Ascending aorta (tissue), 2 donors: ENCODE results near the gene HLA-DRB5. TPM values are rescaled to one million over a fixed set of nuclear protein-coding genes. Genes with fewer than 3 reads are reported as not detected.
A peak's percentile ranks its signal among the peaks of the same experiment; 100 is the strongest.
"Not testable (repeated sequence)": the region's sequence is repeated elsewhere in the genome, so short reads cannot be mapped to it uniquely, and the experiment has no call there.

Source experiments
- DNase-seq, 2 donors: peaks; one replicate each; pipeline ENCODE4 v3.0.0-alpha.2; 2019; ENCODE audit warnings: low spot score in 2 of 2
- H3K27ac ChIP-seq, 2 donors: fragments of 200-600 bp; sonication (generic); one replicate each; pipeline ENCODE4 v1.5.1; 2016 to 2017; ENCODE audit warnings: mild to moderate bottlenecking in 1 of 2
- H3K27me3 ChIP-seq: fragments of 200-600 bp; sonication (generic); one replicate; pipeline ENCODE4 v1.5.1; 2017
- H3K36me3 ChIP-seq, 2 donors: fragments of 200-600 bp; sonication (generic); one replicate each; pipeline ENCODE4 v1.5.1; 2016
- H3K4me1 ChIP-seq, 2 donors: fragments of 200-600 bp; sonication (generic); one replicate each; pipeline ENCODE4 v1.5.1; 2016 to 2017; ENCODE audit warnings: mild to moderate bottlenecking in 1 of 2
- H3K4me3 ChIP-seq, 2 donors: fragments of 200-600 bp; sonication (generic); one replicate each; pipeline ENCODE4 v1.5.1; 2016 to 2017; ENCODE audit warnings: mild to moderate bottlenecking in 1 of 2
- H3K9me3 ChIP-seq, 2 donors: fragments of 200-600 bp; sonication (generic); one replicate each; pipeline ENCODE4 v1.5.1; 2016
- CTCF ChIP-seq, 3 experiments: fragments of 200-600 bp in 2 of 3; fragments of 450-650 bp in 1 of 3; sonication (generic) in 2 of 3; IDR thresholded peaks; one replicate each; pipeline ENCODE4 v1.5.1; 2016 to 2019; ENCODE audit warnings: antibody characterized with exemption in 3 of 3, mild to moderate bottlenecking in 1 of 3, moderate library complexity in 1 of 3
- intact Hi-C: fragments of 100-400 bp; cut with DNase I; formaldehyde crosslinking; loops from one replicate; pipeline ENCODE4 v1.15.1; 2023
- total RNA-seq: library from RNA; depleted of rRNA; stranded (reverse); fragments of >200 nt; gene quantifications from one replicate; pipeline ENCODE4 v1.1.0, GENCODE V29; 2016

HLA-DRB5 gene
- 19.9 TPM for total RNA-seq

GRCh38 chr6:32529697-32530430, at the start of gene HLA-DRB5:
HLA-DRB5 (minus strand) TSS chr6:32530287; CDS start chr6:32530224, 63 bp downstream.
- TF ChIP-seq CTCF (IDR thresholded peaks at IDR 0.05), result no peak
- intact Hi-C loops, result loop anchor here (5.0 to 10.0 kb wide), 2 partner anchors 45 to 57 kb away; partner anchors contain the start of gene HLA-DRB1
- Histone ChIP-seq H3K9me3 (no peaks in the 10 kb centered on the region), H3K36me3 (no peaks in the 10 kb centered on the region), H3K4me3 (peak within 1 kb of the TSS in 1 of 2 donors; percentile 10), H3K27me3 (no peaks in the 10 kb centered on the region), H3K4me1 (no peaks in the 10 kb centered on the region), H3K27ac (no peak within 1 kb of the TSS)
- peak in 1 of 2 donors; percentile 55 for DNase-seq

- Histone ChIP-seq H3K4me1 (no peaks in the 10 kb centered on the region), H3K27ac (no peak overlapping the region), H3K4me3 (no peak overlapping the region), H3K36me3 (no peaks in the 10 kb centered on the region), H3K9me3 (no peaks in the 10 kb centered on the region), H3K27me3 (no peaks in the 10 kb centered on the region)
- intact Hi-C loops, result no loop called here
- no peak for DNase-seq
- TF ChIP-seq CTCF (IDR thresholded peaks at IDR 0.05), result no peak
These were observed 48.9 kb upstream of the HLA-DRB5 start for GRCh38 chr6:32578962-32579361.

GRCh38 chr6:32577493-32577892, 47.4 kb upstream of the HLA-DRB5 start:
- H3K4me1 ChIP-seq, H3K27ac ChIP-seq, H3K9me3 ChIP-seq, DNase-seq, H3K27me3 ChIP-seq, H3K4me3 ChIP-seq, intact Hi-C loops, H3K36me3 ChIP-seq: not testable (repeated sequence)

GRCh38 chr6:32576250-32576649, 46.2 kb upstream of the HLA-DRB5 start:
- TF ChIP-seq CTCF (IDR thresholded peaks at IDR 0.05), result no peak
- intact Hi-C loops, result no loop called here
- Histone ChIP-seq H3K9me3 (no peaks in the 10 kb centered on the region), H3K4me3 (no peak overlapping the region), H3K4me1 (no peaks in the 10 kb centered on the region), H3K27ac (no peak overlapping the region), H3K36me3 (no peaks in the 10 kb centered on the region), H3K27me3 (no peaks in the 10 kb centered on the region)
- DNase-seq, result no peak

GRCh38 chr6:32570363-32570905, 40.3 kb upstream of the HLA-DRB5 start:
- DNase-seq, result no peak
- no peaks in the 10 kb centered on the region for H3K27me3 ChIP-seq
- H3K4me1 ChIP-seq, result no peaks in the 10 kb centered on the region
- no peaks in the 10 kb centered on the region for H3K9me3 ChIP-seq
- no peak overlapping the region for H3K27ac ChIP-seq
- no peaks in the 10 kb centered on the region for H3K36me3 ChIP-seq
- intact Hi-C loops, result no loop called here
- TF ChIP-seq CTCF (IDR thresholded peaks at IDR 0.05), result no peak
- no peak overlapping the region for H3K4me3 ChIP-seq

GRCh38 chr6:32568561-32568960, 38.5 kb upstream of the HLA-DRB5 start:
- Histone ChIP-seq H3K9me3 (no peaks in the 10 kb centered on the region), H3K4me1 (no peaks in the 10 kb centered on the region), H3K36me3 (no peaks in the 10 kb centered on the region), H3K4me3 (no peak overlapping the region), H3K27me3 (no peaks in the 10 kb centered on the region), H3K27ac (no peak overlapping the region)
- no peak for DNase-seq
- TF ChIP-seq CTCF (IDR thresholded peaks at IDR 0.05), result no peak
- intact Hi-C loops, result no loop called here
